PC-3 (cell line): ENCODE measurements around the gene SARM1.

Experiments
- EZH2 ChIP-seq: fragments of 300-600 bp; sonication (generic); IDR thresholded peaks from one replicate; pipeline ENCODE4 v1.6.1; 2017; ENCODE audit warnings: antibody characterized with exemption, mild to moderate bottlenecking, low read length; ENCODE audit not compliant: unreplicated experiment
- TF ChIP-seq, protein P1 (sequence below): fragments of 300-600 bp; sonication (generic); conservative IDR thresholded peaks from 2 replicates; pipeline ENCODE4 v1.5.1; 2017; ENCODE audit warnings: antibody characterized with exemption, low read depth, mild to moderate bottlenecking, low read length

- no peak for TF ChIP-seq EZH2
- TF ChIP-seq, protein P1, sequence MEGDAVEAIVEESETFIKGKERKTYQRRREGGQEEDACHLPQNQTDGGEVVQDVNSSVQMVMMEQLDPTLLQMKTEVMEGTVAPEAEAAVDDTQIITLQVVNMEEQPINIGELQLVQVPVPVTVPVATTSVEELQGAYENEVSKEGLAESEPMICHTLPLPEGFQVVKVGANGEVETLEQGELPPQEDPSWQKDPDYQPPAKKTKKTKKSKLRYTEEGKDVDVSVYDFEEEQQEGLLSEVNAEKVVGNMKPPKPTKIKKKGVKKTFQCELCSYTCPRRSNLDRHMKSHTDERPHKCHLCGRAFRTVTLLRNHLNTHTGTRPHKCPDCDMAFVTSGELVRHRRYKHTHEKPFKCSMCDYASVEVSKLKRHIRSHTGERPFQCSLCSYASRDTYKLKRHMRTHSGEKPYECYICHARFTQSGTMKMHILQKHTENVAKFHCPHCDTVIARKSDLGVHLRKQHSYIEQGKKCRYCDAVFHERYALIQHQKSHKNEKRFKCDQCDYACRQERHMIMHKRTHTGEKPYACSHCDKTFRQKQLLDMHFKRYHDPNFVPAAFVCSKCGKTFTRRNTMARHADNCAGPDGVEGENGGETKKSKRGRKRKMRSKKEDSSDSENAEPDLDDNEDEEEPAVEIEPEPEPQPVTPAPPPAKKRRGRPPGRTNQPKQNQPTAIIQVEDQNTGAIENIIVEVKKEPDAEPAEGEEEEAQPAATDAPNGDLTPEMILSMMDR, result no peak
Measured at GRCh38 chr17:28363776-28364650, 7.5 kb upstream of the SARM1 start.
